ENCODE results near the gene SMIM20. TPM values are rescaled to one million over a fixed set of nuclear protein-coding genes. Genes with fewer than 3 reads are reported as not detected.

The SMIM20 gene
- total and polyA plus RNA-seq, 2 experiments from 2014 or later: 56.6 to 82.9 TPM

- TF ChIP-seq REST (IDR thresholded peaks at IDR 0.05; ENCODE audit: unreplicated experiment) (no peak), EZH2phosphoT487 (IDR thresholded peaks at IDR 0.05; ENCODE audit: unreplicated experiment) (no peak), ZNF114 (CRISPR knock-in tag; IDR thresholded peaks at IDR 0.05) (no peak)
Observed at GRCh38 chr4:25908491-25908901, 5.5 kb upstream of the SMIM20 start (continued).

- H3K27me3 ChIP-seq (ENCODE audit: insufficient read depth): no peaks in the 10 kb centered on the region
- 0 out of 2 replicates have a peak, but pooled peaks cover 6% of the 10 kb centered on the region for H3F3A ChIP-seq (replicated peaks; ENCODE audit: low read depth)
- H3K9me2 ChIP-seq (ENCODE audit: insufficient read depth): 0 out of 2 replicates have a peak, but pooled peaks cover 3% of the 10 kb centered on the region
- Mint-ChIP-seq H3K9me3 (peaks cover 11% of the 10 kb centered on the region; the same call in 2 of the 3 replicates), H3K36me3 (ENCODE audit: low read depth) (peaks cover 5% of the 10 kb centered on the region; the same call in 1 of the 3 replicates), H3K4me1 (peaks cover 19% of the 10 kb centered on the region), H3K27me3 (ENCODE audit: insufficient read depth, low read depth, poor library complexity) (peaks cover 4% of the 10 kb centered on the region), H3K4me3 (no peak overlapping the region), H3K27ac (no peak overlapping the region)
- no peak overlapping the region for H3K4me2 ChIP-seq
- H3K27ac ChIP-seq (ENCODE audit: low read depth): no peak overlapping the region
- TF ChIP-seq EZH2phosphoT487 (IDR thresholded peaks at IDR 0.05; ENCODE audit: unreplicated experiment) (no peak), ZNF462 (CRISPR knock-in tag; IDR thresholded peaks at IDR 0.05) (no peak), EZH2 (IDR thresholded peaks at IDR 0.05; ENCODE audit: low read depth, unreplicated experiment) (no peak), ZNF331 (CRISPR knock-in tag; IDR thresholded peaks at IDR 0.05; ENCODE audit: low read depth) (no peak), JUNB (IDR thresholded peaks at IDR 0.05; ENCODE audit: unreplicated experiment) (no peak), REST (IDR thresholded peaks at IDR 0.05; ENCODE audit: unreplicated experiment) (no peak), NANOG (IDR thresholded peaks at IDR 0.05; ENCODE audit: borderline replicate concordance) (no peak)
- ATAC-seq (no peak), DNase-seq (ENCODE audit: low spot score) (no peak)
- H2AFZ ChIP-seq: no peak overlapping the region
- H3K4me3 ChIP-seq: no peak overlapping the region
- peaks cover 8% of the 10 kb centered on the region for H3K4me1 ChIP-seq (ENCODE audit: insufficient read depth)
- H4K20me1 ChIP-seq (replicated peaks; ENCODE audit: insufficient read depth): no peaks in the 10 kb centered on the region
- no peaks in the 10 kb centered on the region for H3K36me3 ChIP-seq (ENCODE audit: insufficient read depth)
- peaks cover 14% of the 10 kb centered on the region for H3K79me2 ChIP-seq (replicated peaks; ENCODE audit: insufficient read depth)
Observed at GRCh38 chr4:25911356-25911755, 2.7 kb upstream of the SMIM20 start.

All from GM23338 (cell line).